ENCODE results near the gene SIX4.

- no peak for TF ChIP-seq CTCF (conservative IDR thresholded peaks at IDR 0.05; ENCODE audit: low read depth, low read length)
- no peak for TF ChIP-seq EZH2 (IDR thresholded peaks at IDR 0.05; ENCODE audit: borderline replicate concordance, low read depth, low read length, poor library complexity, severe bottlenecking)
Measured at GRCh38 chr14:60677701-60678100, 46.5 kb downstream of the SIX4 start.

All from A673 (cell line).